A673 (cell line): Measurements from ENCODE around the gene NRF1. TPM values are rescaled to one million over a fixed set of nuclear protein-coding genes. Genes with fewer than 3 reads are reported as not detected.

Experiments used
- BruUV-seq: library from RNA; stranded (reverse); fragments of 400-500 nt; replicated peaks from 2 replicates; lab custom pipeline; 2021; lab: Mats Ljungman, UMichigan
- CTCF ChIA-PET: fragments of 300-600 bp; sonication (Branson Sonifier 250); formaldehyde crosslinking; loops from one replicate; lab custom pipeline; 2022; ENCODE audit warnings: antibody characterized with exemption; lab: Charles Lee
- POLR2A ChIA-PET: fragments of 300-600 bp; sonication (Branson Sonifier 250); formaldehyde crosslinking; loops from one replicate; lab custom pipeline; 2022; ENCODE audit warnings: antibody characterized with exemption; ENCODE audit not compliant: low non-redundant PET; lab: Charles Lee
- DNase-seq: peaks from one replicate; pipeline ENCODE4 v3.0.0-alpha.2; 2015; ENCODE audit warnings: low spot score
- H3K27ac ChIP-seq: fragments of 200-600 bp; sonication (generic); 2 replicates; pipeline ENCODE4 v1.5.1; 2016; ENCODE audit warnings: mixed run types, low read depth, mild to moderate bottlenecking, mixed read lengths, antibody characterized with exemption, low read length; ENCODE audit not compliant: poor library complexity, severe bottlenecking
- H3K27me3 ChIP-seq: fragments of 200-600 bp; sonication (generic); replicated peaks from 2 replicates; pipeline ENCODE4 v1.6.1; 2017; ENCODE audit warnings: mixed run types, low read depth, mild to moderate bottlenecking, mixed read lengths, antibody characterized with exemption, low read length; ENCODE audit not compliant: insufficient read depth, poor library complexity
- H3K36me3 ChIP-seq: fragments of 200-600 bp; sonication (generic); 2 replicates; pipeline ENCODE4 v1.6.1; 2016; ENCODE audit warnings: mixed run types, mild to moderate bottlenecking, mixed read lengths, antibody characterized with exemption, low read length; ENCODE audit not compliant: insufficient read depth, poor library complexity, severe bottlenecking
- H3K4me1 ChIP-seq: fragments of 200-600 bp; sonication (generic); 2 replicates; pipeline ENCODE4 v1.6.1; 2017; ENCODE audit warnings: mixed run types, mild to moderate bottlenecking, mixed read lengths, antibody characterized with exemption, low read length; ENCODE audit not compliant: insufficient read depth, poor library complexity, severe bottlenecking
- H3K4me3 ChIP-seq: fragments of 200-600 bp; sonication (generic); 2 replicates; pipeline ENCODE4 v1.5.1; 2016; ENCODE audit warnings: low read depth, mixed run types, mild to moderate bottlenecking, mixed read lengths, low read length; ENCODE audit not compliant: poor library complexity, severe bottlenecking
- H3K9me3 ChIP-seq: fragments of 200-600 bp; sonication (generic); 2 replicates; pipeline ENCODE4 v1.6.1; 2016; ENCODE audit warnings: mixed run types, low read depth, mild to moderate bottlenecking, mixed read lengths, antibody characterized with exemption, low read length; ENCODE audit not compliant: poor library complexity, severe bottlenecking
- EZH2 ChIP-seq: fragments of 200-600 bp; sonication (generic); IDR thresholded peaks from 2 replicates; pipeline ENCODE4 v1.6.1; 2017; ENCODE audit warnings: borderline replicate concordance, low read depth, mild to moderate bottlenecking, mixed read lengths, antibody characterized with exemption, low read length; ENCODE audit not compliant: poor library complexity, severe bottlenecking
- intact Hi-C: fragments of 100-400 bp; cut with micrococcal nuclease; formaldehyde crosslinking; loops from one replicate; pipeline ENCODE4 v1.10.0; 2022; ENCODE audit not compliant: unreplicated experiment
- total RNA-seq: library from RNA; stranded (reverse); gene quantifications from 2 replicates; pipeline ENCODE4 v1.2.3, GENCODE V29; 2021
- TF ChIP-seq, protein P1 (sequence below): fragments of 300-800, 200-600 bp; sonication (generic); conservative IDR thresholded peaks from 2 replicates; pipeline ENCODE4 v1.5.1; 2017; ENCODE audit warnings: low read depth, mild to moderate bottlenecking, antibody characterized with exemption, low read length, moderate library complexity, mixed read lengths

The NRF1 gene
- total RNA-seq, 1 experiment from 2014 or later = 30.2 TPM

DNA sequence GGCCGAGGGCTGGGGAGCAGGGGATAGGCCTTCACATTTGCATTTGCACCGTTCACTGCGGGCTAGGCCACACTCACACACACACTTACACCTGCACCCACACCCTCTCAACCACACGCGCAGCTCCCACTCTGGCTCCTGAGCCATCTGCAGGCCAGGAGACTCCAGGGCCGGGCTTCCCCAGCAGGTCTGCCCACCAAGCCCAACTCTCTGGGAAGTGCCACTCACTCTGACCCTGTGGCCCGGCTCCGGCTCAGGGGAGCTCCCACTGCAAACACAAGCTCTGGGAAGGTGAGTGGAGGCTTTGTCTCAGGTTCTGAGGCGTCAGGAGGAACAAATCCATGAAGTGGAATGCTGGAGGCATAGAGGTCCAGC, 157.9 kb downstream of the NRF1 start:
- no peak for DNase-seq
- Histone ChIP-seq H3K4me3 (no peak overlapping the region), H3K9me3 (no peaks in the 10 kb centered on the region), H3K27me3 (no peaks in the 10 kb centered on the region), H3K36me3 (no peaks in the 10 kb centered on the region), H3K4me1 (no peaks in the 10 kb centered on the region), H3K27ac (no peak overlapping the region)
- ChIA-PET CTCF (no interaction called here), POLR2A (no interaction called here)
- TF ChIP-seq, protein P1, sequence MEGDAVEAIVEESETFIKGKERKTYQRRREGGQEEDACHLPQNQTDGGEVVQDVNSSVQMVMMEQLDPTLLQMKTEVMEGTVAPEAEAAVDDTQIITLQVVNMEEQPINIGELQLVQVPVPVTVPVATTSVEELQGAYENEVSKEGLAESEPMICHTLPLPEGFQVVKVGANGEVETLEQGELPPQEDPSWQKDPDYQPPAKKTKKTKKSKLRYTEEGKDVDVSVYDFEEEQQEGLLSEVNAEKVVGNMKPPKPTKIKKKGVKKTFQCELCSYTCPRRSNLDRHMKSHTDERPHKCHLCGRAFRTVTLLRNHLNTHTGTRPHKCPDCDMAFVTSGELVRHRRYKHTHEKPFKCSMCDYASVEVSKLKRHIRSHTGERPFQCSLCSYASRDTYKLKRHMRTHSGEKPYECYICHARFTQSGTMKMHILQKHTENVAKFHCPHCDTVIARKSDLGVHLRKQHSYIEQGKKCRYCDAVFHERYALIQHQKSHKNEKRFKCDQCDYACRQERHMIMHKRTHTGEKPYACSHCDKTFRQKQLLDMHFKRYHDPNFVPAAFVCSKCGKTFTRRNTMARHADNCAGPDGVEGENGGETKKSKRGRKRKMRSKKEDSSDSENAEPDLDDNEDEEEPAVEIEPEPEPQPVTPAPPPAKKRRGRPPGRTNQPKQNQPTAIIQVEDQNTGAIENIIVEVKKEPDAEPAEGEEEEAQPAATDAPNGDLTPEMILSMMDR = no peak
- no peak for TF ChIP-seq EZH2
- no TSS peak for BruUV-seq
- intact Hi-C loops = no loop called here

DNA sequence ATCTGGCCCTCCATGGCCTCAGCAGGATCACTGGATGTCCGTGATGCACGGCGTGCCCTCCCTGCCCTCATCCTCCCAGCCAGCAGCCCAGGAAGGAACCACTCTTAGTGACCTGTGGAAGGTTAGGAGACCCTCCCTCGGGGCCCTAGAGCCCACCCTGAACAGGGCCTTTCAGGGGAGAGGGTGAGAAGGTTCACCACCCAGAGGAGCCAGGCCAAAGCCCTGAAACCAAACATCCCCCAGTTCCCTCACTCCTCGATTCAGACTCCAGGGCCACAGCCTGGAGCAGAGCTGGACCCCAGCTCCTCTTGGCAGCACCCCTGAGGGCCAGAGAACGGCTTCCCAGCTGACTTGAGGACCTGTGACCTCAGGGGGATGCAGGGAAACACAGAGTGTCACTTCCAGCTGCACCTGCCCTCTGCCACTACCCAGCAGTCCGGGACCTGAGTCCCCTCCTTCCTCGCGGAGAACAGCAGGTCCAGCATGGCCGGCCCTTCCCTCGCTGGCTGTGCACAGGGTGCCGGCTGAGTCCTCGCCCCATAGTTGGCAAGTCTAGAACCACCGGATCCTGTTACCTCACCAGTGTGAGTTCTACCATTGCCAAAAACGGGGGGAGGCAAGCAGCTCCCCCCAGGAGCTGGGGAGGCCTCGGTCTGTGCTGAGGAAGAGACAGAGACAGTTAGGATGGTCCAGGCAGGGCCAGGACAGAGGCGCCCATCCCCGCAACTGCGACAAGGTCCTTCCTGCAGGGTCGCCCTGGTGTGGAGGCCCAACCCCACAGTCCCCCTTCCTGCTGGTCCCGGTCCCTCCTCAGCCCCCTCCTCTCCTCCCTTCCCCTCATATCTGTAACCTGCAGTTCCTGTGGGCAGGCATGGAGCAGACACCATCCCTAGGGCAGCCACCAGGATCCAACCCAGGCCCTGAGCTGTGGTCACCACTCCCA, 158.6 kb downstream of the NRF1 start:
- Histone ChIP-seq H3K27ac (no peak overlapping the region), H3K4me3 (no peak overlapping the region), H3K27me3 (no peaks in the 10 kb centered on the region), H3K4me1 (no peaks in the 10 kb centered on the region), H3K9me3 (no peaks in the 10 kb centered on the region), H3K36me3 (no peaks in the 10 kb centered on the region)
- intact Hi-C loops = no loop called here
- CTCF ChIA-PET = no interaction called here
- DNase-seq = no peak
- BruUV-seq = no TSS peak
- POLR2A ChIA-PET = no interaction called here
- TF ChIP-seq, protein P1 = no peak
- no peak for TF ChIP-seq EZH2

DNA sequence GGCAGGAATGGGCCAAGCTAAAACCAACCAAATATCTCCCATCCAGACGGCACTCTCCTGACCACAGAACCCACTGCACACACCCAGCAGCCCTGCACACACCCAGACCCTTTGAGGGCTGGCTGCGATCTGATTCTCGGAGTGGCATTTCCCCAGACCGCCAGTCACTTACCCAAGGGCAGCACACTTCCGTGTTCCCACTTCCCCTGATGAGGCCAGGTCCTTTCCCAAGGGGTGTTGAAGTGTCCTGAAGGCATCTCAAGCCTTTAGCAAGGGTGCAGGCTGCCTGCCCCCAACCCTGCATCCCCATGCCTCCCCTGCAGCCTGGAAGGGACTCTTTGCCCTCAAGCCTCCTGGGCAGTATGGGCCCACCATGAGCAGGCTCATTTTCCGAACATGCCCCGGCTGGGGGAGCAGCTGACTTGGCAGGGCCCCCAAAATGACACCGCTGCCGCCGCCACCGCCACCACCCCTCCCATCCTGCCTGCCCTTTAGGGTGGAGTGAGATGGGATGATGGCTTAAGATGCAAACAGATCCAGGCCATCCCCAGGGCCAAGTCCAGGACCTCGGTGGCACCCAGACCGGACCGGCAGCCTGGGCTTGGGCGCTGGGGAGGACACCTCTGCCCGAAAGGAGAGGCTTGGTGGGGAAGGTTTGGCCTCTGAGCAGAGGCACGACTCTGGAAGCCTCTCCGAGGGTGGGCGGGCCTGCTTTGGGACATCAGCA, 159.8 kb downstream of the NRF1 start:
- ChIA-PET POLR2A (no interaction called here), CTCF (no interaction called here)
- BruUV-seq = no TSS peak
- Histone ChIP-seq H3K36me3 (no peaks in the 10 kb centered on the region), H3K4me3 (no peak overlapping the region), H3K27ac (no peak overlapping the region), H3K9me3 (no peaks in the 10 kb centered on the region), H3K4me1 (no peaks in the 10 kb centered on the region), H3K27me3 (no peaks in the 10 kb centered on the region)
- DNase-seq = no peak
- TF ChIP-seq, protein P1 = no peak
- no peak for TF ChIP-seq EZH2
- intact Hi-C loops = no loop called here
